ENCODE measurements around the gene IFT22. TPM values are rescaled to one million over a fixed set of nuclear protein-coding genes. Genes with fewer than 3 reads are reported as not detected.

Gene IFT22
- total and polyA plus RNA-seq, 10 donors: 5.5 to 11.0 (median 6.8) TPM

DNA sequence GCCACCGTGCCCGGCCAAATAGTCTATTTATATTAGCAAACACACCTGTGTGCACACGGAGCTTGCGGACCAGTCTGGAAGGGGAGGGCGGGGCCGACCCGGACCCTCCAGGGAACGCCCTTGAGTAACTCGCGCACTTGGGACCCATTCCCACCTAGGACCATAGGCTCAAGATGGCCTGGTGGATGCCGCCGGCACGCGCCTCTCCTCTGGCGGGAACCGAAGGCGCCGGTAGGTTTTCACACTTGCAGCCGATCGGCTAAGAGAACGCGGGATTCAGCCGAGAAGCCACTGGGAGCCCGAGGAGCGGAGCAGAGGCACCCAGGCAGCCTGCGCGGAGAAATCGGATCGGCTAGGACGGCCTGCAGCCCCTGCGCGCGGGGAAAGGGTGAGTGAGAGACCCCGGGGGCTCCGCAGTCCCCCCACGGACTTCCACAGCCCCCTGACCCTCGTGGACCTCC is 18.9 kb downstream of the IFT22 start:
- TF ChIP-seq POLR2A (IDR thresholded peaks at IDR 0.05): no peak
- TF ChIP-seq POLR2AphosphoS5 (IDR thresholded peaks at IDR 0.05): no peak
- TF ChIP-seq, protein P1, sequence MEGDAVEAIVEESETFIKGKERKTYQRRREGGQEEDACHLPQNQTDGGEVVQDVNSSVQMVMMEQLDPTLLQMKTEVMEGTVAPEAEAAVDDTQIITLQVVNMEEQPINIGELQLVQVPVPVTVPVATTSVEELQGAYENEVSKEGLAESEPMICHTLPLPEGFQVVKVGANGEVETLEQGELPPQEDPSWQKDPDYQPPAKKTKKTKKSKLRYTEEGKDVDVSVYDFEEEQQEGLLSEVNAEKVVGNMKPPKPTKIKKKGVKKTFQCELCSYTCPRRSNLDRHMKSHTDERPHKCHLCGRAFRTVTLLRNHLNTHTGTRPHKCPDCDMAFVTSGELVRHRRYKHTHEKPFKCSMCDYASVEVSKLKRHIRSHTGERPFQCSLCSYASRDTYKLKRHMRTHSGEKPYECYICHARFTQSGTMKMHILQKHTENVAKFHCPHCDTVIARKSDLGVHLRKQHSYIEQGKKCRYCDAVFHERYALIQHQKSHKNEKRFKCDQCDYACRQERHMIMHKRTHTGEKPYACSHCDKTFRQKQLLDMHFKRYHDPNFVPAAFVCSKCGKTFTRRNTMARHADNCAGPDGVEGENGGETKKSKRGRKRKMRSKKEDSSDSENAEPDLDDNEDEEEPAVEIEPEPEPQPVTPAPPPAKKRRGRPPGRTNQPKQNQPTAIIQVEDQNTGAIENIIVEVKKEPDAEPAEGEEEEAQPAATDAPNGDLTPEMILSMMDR (IDR thresholded peaks at IDR 0.05 in 8 of 11, conservative IDR thresholded peaks at IDR 0.05 in 3 of 11): no peak
- intact Hi-C loops (cut with DNase I; ENCODE audit: low total_unique reads): no loop called here
- Histone ChIP-seq H3K4me1 (peaks cover 0 to 19% (median 5%) of the 10 kb centered on the region in 6 donors), H3K27ac (no peak overlapping the region), H3K9me3 (peaks cover 0 to 60% (median 41%) of the 10 kb centered on the region in 8 donors), H3K4me3 (peak overlapping the region in 2 of 8 donors; percentile 4 to 28), H3K27me3 (replicated peaks in 1 of 7) (peaks cover 10 to 100% (median 76%) of the 10 kb centered on the region in 7 donors), H3K36me3 (peaks cover 0 to 5% (median 0%) of the 10 kb centered on the region in 6 donors)
- DNase-seq: no peak
- 7 to 27% (median 12%) methylated on average over 8 to 37 of the region's 37 CpGs for WGBS, 5 donors

DNA sequence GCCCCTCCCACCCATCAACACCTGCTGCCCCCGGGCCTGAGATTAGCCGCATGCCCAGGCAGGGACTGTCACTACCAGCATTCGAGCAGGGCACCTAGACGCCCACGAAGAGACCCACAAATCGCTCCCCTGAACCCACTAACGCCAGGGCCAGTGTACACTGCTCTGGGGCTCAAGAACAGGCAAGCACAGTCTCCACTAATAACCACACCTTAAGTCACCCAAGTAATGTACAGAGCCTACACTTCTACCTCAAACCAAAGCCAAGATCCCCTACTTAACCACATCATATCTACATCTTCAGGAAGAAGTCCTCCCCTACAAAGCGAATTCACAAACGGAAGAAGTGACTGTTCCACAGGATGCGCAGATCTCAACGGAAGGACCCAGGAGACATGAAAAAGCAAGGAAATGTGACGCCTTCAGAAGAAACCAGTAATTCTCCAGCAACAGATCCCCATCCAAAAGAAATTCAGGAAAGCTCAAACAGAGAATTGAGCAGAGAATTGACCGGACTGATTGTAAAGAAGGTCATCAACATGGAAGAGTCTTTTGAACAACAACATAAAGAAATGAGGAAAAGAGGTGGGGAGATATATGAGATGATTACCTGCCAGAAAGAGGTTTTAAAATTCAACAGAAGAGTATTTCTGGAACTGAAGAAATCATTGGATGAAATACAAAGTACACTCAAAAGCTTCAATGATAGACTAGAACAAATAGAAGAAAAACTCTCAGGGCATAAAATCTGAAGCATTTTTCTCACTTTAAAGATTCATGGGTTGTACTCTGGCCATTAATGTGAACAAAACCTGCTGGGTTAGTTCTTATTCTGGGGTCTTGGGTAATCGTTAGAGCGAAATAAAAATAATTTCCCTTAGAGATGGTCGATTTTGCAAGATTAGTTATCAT is 20.9 kb downstream of the IFT22 start:
- peaks cover 0 to 60% (median 41%) of the 10 kb centered on the region in 8 donors for H3K9me3 ChIP-seq
- peaks cover 0 to 17% (median 5%) of the 10 kb centered on the region in 6 donors for H3K4me1 ChIP-seq
- TF ChIP-seq POLR2A (IDR thresholded peaks at IDR 0.05) (no peak), POLR2AphosphoS5 (IDR thresholded peaks at IDR 0.05) (no peak)
- TF ChIP-seq, protein P1 (IDR thresholded peaks at IDR 0.05 in 8 of 11, conservative IDR thresholded peaks at IDR 0.05 in 3 of 11): no peak
- H3K27me3 ChIP-seq (replicated peaks in 1 of 7): peaks cover 10 to 100% (median 78%) of the 10 kb centered on the region in 7 donors
- DNase-seq: no peak
- 56 to 67% (median 58%) methylated on average over 16 of the region's 16 CpGs for WGBS, 5 donors
- intact Hi-C loops (cut with DNase I; ENCODE audit: low total_unique reads): no loop called here
- peaks cover 0 to 5% (median 0%) of the 10 kb centered on the region in 6 donors for H3K36me3 ChIP-seq
- peak overlapping the region in 1 of 8 donors; percentile 11 for H3K4me3 ChIP-seq
- H3K27ac ChIP-seq: no peak overlapping the region

DNA sequence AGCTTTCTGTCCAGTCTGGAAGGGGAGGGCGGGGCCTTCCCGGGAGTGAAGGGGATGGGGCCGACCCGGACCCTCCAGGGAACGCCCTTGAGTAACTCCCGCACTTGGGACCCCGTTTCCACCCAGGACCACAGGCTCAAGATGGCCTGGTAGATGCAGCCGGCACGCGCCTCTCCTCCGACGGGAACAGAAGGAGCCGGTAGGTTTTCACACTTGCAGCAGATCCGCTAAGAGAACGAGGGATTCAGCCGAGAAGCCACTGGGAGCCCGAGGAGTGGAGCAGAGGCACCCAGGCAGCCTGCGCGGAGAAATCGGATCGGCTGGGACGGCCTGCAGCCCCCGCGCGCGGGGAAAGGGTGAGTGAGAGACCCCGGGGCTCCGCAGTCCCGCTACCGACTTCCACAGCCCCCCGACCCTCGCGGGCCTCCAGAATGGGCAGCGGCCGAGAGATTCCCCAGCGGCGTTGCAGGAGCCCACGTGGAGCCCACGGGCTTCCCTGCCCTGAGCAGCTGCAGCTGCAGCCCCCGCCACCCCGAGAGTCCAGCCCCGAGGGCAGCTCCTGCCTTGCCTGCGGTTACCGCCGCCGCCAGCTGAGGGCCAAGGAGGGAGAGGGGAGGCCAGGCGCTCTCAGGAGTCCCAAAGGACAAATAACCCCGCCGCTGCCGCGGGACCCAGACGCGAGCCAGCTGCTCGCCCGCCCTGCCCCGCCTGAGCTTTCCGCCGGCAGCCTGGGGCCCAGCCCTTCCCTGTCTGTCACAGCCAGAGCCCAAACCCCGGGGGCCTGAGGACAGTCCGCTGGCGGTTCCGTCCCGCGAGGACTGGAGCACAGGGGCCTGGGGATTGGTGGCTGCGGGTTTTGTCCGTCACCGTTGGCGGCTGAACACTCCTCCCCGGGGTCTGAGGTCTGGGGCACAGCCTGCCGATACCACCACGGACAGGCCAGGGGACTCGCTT is 21.8 kb downstream of the IFT22 start:
- peak overlapping the region in 1 of 8 donors; percentile 11 for H3K4me3 ChIP-seq
- TF ChIP-seq, protein P1 (IDR thresholded peaks at IDR 0.05 in 8 of 11, conservative IDR thresholded peaks at IDR 0.05 in 3 of 11): peak in 1 of 11 experiments; percentile 16
- no peak for TF ChIP-seq POLR2A (IDR thresholded peaks at IDR 0.05)
- H3K27me3 ChIP-seq (replicated peaks in 1 of 7): peaks cover 10 to 100% (median 74%) of the 10 kb centered on the region in 7 donors
- DNase-seq: no peak
- intact Hi-C loops (cut with DNase I; ENCODE audit: low total_unique reads): no loop called here
- H3K27ac ChIP-seq: no peak overlapping the region
- H3K36me3 ChIP-seq: peaks cover 0 to 5% (median 0%) of the 10 kb centered on the region in 6 donors
- peaks cover 0 to 55% (median 41%) of the 10 kb centered on the region in 8 donors for H3K9me3 ChIP-seq
- H3K4me1 ChIP-seq: peaks cover 0 to 17% (median 5%) of the 10 kb centered on the region in 6 donors
- 7 to 17% (median 10%) methylated on average over 21 to 72 of the region's 72 CpGs for WGBS, 5 donors

Data from spleen (tissue), 11 donors.